ENCODE results near the gene TRAF3IP1.
"Not testable (repeated sequence)": the region's sequence is repeated elsewhere in the genome, so short reads cannot be mapped to it uniquely, and the experiment has no call there.

Gene TRAF3IP1

GRCh38 chr2:238344517-238344916 lies 24.2 kb downstream of the TRAF3IP1 start:
- DNase-seq, result no peak

- DNase-seq, result no peak
Measured at GRCh38 chr2:238345297-238345968, 25.1 kb downstream of the TRAF3IP1 start.

DNA sequence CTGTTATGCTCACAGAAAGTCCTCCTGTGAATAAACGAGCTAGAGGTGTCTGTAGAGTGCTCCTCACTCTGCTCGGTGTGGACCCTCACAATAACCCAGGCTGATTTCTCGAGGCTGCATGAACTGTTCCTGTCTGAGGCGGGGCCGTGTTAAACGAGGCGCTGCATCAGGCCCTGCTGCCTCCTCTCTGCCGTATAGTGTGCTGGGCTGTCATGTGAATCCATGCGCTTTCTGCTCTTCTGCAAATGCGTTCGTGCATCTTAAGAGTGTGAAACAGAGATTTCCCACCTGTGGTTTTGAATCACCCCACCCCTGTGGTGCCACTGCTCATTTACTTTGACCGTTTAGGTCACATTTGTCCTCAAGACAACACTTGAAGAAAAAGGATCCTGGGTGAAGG lies 26.2 kb downstream of the TRAF3IP1 start:
- DNase-seq, result no peak

DNA sequence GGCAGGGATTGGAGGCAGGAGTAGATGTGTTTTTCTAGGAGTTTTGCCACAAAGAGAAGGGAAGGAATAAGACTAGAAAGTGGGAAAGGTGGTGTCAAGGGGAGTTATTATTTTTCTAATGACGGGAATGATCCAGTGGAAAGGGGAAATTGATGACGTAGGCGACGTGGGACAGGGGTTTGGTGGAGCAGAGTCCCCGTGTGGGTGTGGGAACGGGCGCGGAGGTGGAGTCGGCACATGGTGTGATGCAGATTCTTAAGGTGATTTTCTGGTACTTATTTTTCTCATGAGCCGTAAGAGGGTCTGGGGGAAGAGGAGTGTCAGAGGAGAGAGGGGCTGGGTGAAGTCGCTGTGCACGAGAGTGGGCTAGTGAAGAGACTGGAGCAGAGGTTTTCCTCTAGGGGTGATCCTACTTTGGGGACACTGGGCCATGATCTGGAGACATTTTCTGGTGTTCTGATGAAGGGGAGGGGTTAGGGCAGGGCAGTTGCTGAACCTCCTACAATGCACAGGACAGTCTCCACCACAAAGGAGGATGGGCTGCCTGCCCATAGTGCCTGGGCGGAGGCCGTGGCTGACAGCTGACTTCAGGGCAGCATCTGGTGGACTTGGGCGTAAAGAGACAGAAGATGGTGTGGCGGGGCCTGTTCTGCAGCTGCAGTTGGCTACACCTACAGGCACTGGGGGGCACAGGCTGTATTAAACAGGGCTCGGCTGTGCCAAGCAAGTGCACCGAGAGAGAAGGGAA lies 30.0 kb downstream of the TRAF3IP1 start:
- no peak for DNase-seq

GRCh38 chr2:238351315-238351714 lies 31.0 kb downstream of the TRAF3IP1 start:
- DNase-seq, result no peak

GRCh38 chr2:238352361-238352760 lies 32.0 kb downstream of the TRAF3IP1 start:
- DNase-seq, result no peak

DNA sequence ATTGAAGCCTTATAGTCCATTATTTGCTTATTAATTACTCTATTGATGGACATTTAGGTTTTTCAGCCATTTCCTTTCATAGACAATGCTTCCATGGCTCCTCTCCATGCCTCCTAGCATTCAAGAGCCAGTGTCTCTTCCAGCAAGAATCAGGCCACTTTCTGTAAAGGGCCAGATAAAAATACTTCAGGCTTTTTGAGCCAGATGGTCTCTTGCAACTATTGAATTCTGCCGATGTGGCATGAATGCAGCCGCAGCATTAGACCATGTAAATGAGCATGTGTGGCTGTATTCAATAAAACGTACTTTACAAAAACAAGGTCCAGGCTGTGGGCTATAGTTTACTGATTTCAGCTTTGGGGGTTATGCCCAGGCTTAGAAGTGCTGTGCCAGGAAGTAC lies 38.5 kb downstream of the TRAF3IP1 start:
- DNase-seq, result no peak

DNA sequence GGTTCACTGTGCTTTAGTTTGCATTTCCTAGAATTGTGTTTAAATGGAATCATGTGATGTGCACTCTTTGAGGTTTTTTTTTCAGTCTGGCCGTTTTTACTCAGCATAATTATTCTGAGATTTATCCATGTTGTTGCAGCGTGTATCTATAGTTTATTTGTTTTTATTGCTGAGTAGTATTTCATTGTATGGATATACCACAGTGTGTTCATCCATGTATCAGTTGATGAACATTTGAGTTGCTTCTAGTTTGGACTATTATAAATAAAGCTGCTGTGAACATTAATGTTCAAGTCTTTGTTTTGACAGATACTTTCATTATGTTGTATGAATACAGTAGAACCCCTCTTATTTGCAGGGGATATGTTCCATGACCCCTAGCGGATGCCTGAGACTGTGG lies 39.1 kb downstream of the TRAF3IP1 start:
- DNase-seq, result no peak

GRCh38 chr2:238361877-238362276 lies 41.6 kb downstream of the TRAF3IP1 start:
- no peak for DNase-seq

DNA sequence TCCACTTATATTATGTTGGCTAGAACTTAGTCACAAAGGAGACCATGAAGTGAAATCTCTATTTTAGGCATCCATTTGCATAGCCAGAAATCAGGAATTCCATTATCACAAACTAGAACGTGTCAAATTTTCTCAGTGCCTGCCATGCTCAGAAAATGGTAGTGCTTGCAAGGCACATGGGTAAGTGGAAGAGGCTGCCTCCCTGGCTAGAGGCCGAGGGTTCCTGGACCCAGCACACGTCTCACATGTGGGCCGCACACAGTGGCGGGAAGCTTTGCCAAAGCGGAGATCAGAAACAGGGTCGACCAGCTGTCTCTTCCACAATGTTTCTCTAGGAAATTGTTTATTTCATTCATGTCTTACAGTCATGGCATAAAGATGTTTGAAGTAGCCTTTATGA lies 42.3 kb downstream of the TRAF3IP1 start:
- DNase-seq, result no peak

DNA sequence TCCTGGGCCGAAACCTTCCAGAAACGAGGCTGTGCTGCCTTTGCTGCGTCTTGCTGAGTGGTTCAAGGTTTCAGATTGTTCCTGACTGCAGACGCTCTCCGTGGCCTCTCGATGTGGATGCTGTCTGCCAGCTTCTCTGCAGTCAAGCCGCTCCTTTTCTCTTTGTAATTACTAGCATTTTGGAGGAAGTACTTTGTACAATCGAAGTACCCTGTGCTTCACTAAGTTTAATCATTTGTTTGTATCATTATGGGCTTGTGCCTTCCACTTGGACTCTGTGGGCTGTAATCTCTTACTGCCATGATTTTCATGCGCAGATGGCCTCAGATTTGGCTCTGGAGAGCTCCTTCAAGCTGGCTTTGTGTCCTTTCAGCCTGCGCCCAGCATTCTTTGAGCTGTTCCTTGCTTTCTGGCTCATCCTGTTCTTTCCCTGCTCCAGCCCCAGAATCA lies 49.3 kb downstream of the TRAF3IP1 start:
- no peak for DNase-seq

GRCh38 chr2:238370094-238370822 lies 49.9 kb downstream of the TRAF3IP1 start:
- no peak for DNase-seq

DNA sequence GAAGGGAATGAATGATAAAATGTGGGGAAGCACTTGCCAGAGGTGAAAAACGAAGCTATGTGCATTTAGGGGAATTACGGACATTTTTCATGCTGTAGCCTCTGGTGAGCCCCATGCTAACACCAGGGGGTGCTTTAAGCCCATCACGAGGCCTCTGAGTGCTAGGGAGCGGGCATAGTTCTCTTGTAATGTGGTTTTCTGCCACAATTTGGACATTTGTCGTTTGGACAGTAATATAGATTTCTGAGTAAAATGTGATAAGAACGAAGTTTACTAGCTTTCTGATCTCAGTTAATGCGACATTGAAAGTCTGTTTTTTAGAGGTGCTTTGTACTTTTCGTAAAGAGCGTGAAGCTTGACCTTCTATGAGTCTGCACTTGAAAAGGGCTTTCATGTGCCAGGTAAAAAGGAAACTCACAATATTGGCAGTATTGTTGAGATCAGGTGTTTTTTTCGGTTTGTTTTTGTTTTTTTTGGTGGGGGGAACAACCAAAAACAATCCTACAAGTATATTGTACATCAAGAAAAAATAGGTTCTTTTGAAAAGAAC lies 50.6 kb downstream of the TRAF3IP1 start:
- peak; percentile 63 to 66 for DNase-seq

DNA sequence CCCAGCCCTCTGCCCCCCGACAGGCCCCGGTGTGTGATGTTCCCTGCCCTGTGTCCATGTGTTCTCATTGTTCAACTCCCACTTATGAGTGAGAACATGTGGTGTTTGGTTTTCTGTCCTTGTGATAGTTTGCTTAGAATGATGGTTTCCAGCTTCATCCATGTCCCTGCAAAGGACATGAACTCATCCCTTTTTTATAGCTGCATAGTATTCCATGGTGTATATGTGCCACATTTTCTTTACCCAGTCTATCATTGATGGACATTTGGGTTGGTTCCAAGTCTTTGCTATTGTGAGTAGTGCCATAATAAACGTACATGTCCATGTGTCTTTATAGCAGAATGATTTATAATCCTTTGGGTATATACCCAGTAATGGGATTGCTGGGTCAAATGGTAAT lies 52.0 kb downstream of the TRAF3IP1 start:
- DNase-seq, result not testable (repeated sequence)

DNA sequence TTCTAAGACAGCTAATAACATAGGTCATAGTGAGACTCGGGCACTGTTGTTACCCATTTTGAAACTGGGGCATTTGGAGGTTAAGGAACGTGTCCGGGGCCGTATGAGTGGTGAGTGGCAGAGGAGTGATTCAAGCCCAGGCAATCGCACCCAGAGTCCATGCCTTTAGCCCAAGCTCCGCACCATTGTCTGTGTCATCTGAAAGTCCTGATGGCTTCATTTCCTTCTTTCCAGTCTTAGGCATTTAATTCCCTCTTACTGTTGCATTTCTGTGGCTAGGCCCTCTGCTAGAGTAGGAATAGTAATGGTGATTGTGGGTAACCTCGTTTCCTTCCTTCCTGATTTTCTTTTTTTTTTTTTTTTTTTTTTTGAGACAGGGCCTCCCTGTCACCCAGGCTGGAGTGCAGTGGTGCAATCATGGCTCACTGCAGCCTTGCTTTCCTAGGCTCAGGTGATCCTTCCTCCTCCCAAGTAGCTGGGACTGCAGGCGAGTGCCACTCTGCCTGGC lies 56.6 kb downstream of the TRAF3IP1 start:
- DNase-seq, result no peak

DNA sequence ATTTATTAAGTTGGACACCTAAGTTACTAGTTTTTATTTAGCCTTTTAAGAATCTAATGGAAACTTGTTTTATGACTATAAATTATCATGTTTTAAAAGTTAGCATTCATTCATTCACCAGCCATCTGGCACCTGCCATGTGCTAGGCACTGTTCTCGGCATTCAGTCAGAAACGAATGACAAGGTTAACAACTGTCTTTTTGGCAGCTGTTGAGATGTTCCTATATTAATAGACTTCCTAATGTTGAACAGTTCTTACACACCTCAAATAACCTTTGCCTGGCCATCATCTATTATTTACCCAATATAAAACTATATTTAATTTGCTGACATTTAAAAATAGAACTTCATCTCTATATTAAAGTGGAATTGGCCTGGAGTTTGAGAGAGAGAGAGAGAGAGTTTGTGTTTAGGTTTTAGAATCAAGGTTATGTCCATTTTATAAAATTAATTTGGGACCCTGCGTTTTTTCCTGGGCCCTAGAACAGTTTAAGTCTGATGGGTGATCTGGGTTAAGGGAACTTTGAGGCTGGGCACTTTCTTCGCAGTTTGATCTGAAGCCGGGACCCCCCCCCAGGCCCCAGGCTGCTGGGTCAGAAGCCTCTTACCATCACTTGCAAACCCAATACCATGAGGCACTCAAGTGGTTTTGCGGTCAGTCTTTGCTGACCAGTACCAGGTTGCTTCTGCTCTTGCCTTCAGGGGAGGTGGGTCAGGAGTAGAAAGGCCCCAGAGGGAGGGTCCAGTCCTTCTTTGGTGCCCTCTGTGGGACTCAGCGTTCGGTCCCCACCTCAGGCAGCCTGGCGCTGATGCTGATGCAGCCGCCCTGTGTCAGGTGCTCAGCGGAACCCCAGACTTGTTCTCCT lies 58.1 kb downstream of the TRAF3IP1 start:
- no peak for DNase-seq

DNA sequence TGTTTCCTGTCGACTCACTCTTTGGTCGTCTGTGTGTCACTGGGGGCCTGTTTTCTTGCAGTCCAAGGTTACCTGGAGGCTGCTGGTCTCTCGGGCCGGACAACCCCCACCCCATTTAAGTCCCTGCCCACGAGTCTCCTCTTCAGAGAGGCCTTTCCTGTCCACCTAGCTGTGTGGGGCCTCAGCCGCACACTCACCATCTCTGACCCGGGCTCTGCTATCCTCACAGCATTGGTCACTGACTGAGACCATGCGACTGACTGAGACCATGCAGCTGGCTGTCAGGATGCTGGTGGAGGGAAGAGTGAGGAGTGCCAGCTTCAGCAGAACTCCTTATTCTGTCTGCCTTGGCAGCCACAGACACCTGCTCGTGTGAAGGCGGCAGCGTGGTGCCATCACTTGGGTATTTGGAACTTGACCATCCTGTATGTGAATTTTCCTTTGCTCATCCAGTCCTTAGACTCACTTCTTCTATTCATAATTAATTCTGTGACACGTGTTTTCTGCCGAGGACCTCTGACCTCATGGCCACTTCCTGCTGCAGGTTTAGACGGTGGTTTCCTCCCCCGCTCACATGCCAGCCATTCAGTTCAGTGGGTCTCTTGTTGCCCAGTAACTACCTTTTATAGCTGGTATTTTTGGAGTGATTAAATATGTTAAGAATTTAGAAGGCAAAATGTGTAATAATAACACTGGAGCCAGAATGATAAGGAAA lies 58.9 kb downstream of the TRAF3IP1 start:
- DNase-seq, result peak; percentile 26 to 60

- no peak for DNase-seq
Measured at GRCh38 chr2:238380336-238380735, 60.0 kb downstream of the TRAF3IP1 start.

DNA sequence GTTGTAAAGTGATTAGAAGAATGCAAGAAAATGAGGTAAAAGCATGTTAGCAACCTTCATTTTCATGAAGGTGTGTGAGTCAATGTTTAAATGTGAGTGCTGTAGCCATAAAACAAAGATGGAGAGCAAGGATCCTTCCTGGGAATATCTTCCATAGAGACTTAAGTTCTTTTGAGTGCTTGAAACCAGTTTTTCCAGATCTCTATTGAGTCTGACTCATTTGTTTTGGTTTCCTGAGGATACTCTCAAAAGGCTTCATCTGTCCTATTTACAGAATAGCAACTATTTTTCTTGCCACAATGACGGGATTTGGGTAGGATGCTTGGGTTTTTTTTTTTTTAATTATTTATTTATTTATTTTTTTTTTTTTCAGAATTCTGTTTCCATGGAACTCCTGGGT lies 60.5 kb downstream of the TRAF3IP1 start:
- no peak for DNase-seq

- peak in 1 of 2 donors; percentile 26 for DNase-seq
Measured at GRCh38 chr2:238381341-238382115, 61.2 kb downstream of the TRAF3IP1 start.

DNA sequence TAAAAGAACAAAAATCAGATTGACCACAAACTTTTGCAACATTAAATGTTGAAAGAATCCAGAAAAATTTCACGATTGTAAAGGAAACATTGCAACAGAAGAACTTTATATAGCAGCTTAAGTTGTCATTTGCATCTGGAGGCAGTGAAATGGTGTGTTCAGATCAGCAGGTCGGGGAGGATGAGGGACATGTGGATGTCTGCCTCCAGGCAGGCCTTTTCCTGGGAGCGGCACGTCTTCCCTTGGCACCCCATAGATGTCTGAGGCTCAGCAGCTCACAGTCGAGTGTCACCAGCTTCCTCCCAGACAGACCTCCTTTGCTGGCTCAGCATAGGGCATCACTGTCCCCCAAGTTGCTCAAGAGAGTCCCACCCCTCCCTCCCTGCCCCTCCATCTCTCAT lies 62.1 kb downstream of the TRAF3IP1 start:
- DNase-seq, result no peak
